GM19455 (cell line): ENCODE results near the gene SLC52A3.
"Not testable (repeated sequence)": the region's sequence is repeated elsewhere in the genome, so short reads cannot be mapped to it uniquely, and the experiment has no call there.

Experiments
- ATAC-seq: cut with Tn5 transposase; IDR thresholded peaks from one replicate; pipeline ENCODE4 v1.9.1; 2021; ENCODE audit not compliant: unreplicated experiment

The SLC52A3 gene

DNA sequence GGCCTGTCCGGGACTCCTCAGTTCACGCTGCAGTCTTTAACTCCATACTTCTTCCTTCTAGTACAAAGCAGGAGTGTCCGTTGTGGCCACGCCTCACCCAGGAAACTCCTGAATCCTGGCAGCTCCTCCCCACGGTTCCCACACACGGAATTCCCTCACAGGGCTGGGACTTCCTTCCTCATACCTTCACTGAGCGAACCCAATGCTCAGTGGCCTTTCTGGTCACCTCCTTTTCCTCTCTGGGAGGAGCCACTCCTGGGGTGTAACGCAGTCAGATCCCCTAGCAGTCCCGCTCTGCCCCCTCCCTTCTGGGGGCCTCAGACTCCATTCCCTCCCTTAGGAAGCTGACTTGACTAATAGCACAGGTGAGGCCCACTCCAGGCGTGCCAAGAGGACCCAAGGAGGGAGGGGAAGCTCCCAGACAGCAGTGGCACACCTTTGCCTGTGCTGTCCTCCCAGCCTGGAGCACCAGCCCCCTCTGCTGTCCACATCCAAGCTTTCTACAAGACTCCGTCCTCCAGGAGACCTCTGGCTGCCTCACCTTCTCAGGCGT, at the start of gene SLC52A3:
SLC52A3 (minus strand) TSS at position 75 of the 553 bp plus-strand sequence. CDS start 2,726 bp downstream, outside the sequence.
- no peak for ATAC-seq

DNA sequence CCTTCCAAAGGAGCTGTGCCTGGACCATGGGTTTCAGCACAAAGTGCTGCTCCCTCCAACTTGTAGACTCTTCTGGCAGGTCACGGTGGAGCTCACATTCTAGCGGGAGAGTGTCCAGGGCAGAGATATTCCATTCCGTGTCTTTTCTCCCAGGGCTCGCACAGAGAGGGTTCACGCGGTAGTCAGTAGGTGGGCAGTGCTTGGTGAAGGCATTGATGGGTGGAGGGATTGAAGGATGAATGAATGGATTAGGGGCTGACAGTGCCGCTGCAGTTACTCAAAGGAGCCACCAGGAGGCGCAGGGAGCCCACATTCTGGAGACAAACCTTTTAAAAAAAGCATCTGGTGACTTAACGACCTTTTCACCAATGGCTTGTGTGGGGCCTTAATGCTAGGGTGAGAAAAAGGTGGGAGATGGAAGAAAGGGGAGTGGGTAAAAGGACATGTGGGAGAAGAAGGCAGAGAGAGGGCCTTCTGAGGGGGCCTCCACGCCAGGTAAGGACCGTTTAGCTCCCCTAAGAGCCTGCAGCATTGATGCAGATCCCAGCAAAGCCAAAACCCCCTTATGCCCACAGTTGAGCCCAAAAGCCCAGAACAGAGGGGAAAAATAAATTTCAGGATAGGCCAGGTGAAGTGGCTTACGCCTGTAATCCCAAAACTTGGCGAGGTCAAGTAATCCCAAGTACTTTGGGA, 47.8 kb upstream of the SLC52A3 start:
- no peak for ATAC-seq

DNA sequence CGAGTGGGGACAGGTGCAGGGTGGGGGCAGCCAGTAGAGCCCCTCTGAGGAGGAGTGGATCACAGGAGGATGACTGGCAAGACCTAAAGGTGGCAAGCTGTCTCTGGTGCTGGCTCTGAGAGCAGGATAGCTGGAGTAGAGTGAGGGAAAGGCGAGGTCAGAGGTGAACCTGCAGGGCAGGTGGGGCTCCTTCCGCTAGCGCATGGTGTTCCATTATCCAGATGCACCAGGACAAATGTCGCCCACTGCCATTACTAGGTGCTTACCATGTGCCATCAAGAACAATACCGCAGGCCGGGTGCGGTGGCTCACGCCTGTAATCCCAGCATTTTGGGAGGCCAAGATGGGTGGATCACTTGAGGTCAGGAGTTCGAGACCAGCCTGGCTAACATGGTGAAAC, 46.9 kb upstream of the SLC52A3 start:
- ATAC-seq = no peak

DNA sequence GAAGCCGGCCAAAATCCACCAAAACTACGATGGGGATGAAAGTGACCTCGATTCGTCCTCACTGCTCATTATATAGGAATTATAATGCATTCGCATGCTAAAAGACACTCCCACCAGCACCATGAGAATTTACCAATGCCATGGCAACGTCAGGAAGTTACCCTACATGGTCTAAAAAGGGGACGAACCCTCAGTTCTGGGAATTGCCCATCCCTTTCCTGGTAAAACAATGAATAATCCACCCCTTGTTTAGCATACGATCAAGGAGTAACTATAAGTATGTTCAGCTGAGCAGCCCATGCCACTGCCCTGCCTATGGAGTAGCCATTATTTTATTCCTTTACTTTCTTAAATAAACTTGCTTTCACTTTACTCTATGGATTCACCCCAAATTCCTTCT, 45.1 kb upstream of the SLC52A3 start:
- ATAC-seq = no peak

DNA sequence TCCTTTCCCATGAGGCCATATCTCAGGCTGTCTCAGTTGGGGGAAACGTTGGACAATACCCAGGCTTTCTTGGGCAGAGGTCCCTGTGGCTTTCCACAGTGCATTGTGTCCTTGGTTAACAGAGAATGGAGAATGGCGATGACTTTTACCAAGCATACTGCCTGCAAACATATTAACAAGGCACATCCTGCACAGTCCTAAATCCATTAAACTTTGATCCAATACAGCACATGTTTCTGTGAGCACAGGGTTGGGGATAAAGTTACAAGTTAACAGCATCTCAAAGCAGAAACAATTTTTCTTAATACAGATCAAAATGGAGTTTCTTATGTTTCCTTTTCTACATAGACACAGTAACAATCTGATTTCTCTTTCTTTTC, 44.1 kb upstream of the SLC52A3 start:
- not testable (repeated sequence) for ATAC-seq

DNA sequence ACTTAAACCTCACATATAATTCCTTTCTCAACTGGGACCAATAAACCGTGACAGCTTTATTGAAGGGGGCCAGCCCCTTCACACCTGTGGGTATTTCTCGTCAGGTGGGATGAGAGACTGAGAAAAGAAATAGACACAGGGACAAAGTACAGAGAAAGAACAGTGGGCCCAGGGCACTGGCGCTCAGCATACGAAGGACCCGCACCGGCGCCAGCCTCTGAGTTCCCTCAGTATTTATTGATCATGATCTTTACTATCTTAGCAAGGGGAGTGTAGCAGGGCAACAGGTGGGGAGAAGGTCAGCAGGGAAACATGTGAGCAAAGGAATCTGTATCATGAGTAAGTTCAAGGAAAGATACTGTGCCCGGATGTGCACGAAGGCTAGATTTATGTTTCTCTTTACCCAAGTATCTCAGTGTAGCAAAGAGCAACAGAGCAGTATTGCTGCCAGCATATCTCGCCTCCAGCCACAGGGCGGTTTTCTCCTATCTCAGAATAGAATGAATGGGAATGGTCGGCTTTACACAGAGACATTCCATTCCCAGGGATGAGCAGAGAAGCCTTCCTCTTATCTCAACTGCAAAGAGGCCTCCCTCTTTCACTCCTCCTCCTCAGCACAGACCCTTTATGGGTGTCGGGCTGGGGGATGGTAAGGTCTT, 43.6 kb upstream of the SLC52A3 start:
- ATAC-seq = not testable (repeated sequence)

DNA sequence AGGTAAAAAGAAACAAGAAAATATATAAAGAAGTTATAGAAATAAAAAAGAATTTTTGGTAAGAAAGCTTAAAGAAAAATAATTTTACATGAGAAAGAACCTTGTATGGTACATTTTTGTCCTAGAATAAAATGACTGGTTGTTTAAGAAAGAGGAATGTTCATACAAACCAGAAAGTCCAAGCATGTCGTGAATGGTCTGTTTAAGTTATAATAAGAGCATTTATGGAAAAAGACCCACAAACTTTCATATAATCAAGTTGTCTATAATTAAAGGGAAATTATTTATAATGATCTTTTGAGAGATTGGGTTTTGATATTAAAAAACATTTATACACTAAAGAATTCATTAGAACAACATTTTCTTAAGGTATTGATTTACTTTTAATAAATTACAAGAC, 37.4 kb upstream of the SLC52A3 start:
- ATAC-seq = no peak

DNA sequence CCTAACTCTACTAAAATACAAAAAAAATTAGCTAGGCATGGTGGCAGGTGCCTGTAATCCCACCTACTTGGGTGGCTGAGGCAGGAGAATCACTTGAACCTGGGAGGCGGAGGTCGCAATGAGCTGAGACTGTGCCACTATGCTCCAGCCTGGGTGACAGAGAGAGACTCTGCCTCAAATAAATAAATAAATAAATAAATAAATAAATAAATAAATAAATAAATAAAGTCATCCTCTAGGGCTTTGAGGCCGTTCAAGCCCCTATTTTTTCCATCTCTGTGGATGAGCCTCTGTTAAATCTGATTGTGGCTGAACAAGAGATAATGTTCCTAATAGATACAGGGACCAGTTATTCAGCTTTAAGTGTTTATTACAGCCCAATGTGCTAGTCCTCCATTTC, 33.4 kb upstream of the SLC52A3 start:
- no peak for ATAC-seq

DNA sequence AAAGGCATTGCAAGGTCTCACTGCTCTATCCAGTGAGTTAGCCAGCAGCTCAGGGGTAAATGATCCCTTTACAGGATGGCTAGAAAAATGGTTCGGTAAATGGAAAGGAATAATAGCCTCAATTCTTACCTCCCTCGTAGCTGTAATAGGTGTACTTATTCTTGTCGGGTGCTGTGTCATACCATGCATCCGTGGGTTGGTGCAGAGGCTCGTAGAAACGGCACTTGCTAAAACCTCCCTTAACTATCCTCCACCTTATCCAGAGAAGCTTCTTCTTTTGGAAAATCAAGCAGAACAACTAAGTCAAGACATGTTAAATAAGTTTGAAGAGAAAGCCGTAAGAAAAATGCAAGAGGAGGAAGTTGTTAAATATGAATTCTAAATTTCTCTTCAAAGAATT, 31.7 kb upstream of the SLC52A3 start:
- ATAC-seq = not testable (repeated sequence)

DNA sequence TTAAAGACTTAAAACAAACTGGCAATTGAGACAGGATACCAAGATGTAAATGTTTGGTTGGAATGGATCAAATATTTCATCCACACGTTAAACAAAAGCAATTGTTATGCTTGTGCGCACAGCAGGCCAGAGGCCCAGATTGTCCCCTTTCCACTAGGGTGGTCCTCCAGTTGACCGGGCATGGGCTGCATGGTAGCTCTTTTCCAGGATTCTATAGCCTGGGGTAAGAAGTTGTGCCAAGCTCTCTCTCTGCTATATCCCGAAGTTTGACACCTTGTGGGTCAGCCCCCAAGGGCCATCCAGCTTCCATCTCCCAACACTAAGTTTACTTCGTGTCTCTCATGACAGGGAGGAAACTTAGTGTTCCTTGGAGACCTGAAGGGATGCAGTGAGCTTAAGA, 30.4 kb upstream of the SLC52A3 start:
- ATAC-seq = not testable (repeated sequence)

DNA sequence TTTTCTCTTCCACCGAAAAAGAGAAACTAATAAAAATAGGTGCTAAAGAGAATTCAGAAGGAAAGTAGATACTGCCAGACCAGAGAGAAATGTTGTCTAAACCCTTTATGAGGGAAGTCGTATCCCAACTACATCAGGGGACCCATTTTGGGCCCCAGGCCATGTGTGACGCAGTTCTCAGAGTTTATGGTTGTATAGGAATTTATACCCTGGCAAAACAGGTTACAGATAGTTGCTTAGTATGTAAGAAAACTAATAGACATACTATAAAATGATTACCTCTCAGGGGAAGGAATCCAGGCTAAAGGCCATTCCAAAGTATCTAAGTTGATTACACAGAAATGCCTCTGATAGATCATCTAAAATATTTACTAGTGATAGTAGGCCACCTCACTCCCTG, 28.6 kb upstream of the SLC52A3 start:
- no peak for ATAC-seq

DNA sequence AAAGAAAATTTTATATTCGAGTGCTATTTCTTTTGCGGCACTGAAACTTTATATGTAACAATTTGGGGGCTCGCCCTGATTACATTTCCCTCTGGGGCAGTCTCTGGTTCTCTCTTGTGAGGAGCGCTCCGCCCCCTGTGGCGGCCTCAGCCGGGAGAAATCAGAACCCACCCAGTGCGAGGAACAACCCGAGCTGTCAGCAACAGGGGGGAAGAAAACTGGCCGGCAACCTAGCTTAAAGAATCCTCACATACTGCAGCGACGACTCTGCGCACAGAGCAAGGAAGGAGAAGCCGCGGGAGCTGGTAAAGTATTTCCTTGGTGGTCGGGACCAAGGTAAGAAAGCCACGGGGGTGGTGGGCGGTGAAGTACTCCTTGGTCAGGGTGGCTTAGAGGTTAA, 23.9 kb upstream of the SLC52A3 start:
- no peak for ATAC-seq

DNA sequence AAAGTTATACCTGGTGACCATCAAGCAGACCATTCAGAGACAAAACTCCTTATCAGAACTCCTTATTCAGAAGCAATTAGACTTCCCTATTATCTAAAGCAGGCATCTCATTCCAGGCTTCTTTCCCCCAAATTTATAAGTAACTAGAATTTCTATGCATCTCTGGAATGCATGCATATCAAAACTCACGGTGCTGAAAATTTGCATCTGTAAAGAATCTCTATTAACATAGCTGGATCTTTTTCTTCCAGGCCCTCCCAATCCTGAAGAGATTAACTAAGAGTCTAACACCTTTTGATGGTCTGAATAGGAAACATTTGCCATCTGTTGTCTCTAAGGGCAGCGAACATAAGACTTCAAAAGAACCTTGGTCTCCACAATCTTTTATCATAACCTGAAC, 22.8 kb upstream of the SLC52A3 start:
- no peak for ATAC-seq

DNA sequence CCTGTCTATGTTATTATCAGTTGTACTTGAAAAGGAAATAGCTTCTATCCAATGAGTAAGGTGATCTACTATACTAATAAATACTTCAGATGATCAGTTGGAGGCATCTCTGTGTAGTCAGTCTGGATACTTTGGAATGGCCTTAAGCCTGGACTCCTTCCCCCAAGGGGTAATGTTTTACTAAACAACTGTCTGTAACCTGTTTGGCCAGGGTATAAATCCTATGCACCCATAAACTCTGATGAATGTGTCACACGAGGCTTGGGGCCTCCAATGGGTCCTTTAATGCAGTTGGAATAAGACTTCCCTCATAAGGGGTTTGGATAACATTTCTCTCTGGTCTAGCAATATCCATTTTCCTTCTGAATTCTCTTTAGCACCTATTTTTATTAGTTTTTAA, 19.5 kb upstream of the SLC52A3 start:
- ATAC-seq = no peak

DNA sequence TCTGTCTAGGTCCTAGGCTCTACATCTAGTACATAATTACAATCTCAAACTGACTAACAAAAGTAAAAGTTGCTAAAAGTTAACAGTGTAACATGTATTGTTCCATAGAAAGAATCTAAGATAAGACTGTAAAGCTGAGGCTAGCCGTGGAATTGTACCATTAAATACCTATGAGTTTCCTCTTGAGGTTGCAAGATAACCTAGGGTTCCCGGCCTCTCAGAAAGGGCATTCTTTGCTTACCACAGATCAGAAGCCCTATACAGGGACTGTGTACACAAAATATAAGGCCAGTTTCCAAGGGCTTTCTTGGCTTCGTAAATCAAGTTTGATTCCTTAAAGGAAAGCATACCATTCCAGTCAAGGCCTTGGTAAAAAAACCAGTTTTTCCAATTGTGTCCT, 11.5 kb upstream of the SLC52A3 start:
- ATAC-seq = no peak

DNA sequence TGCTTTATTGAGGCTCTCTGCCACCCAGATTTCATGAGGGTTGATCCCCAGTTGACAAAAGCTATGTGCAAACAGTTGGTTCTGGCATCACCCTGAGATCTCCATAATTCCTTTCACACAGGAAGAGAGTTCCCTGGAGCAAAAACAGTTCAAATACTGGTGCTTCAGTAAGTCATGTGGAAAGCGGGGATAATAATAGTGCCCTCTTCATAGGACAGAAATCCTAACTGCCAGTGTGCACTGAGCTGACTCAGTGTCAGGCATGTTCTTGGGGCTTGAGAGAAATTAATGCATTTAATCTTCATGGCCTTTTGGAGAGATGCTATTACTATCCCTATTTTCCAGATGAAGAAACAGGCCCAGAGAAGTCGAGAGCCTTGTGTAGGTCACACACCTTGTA, 7.9 kb upstream of the SLC52A3 start:
- no peak for ATAC-seq

DNA sequence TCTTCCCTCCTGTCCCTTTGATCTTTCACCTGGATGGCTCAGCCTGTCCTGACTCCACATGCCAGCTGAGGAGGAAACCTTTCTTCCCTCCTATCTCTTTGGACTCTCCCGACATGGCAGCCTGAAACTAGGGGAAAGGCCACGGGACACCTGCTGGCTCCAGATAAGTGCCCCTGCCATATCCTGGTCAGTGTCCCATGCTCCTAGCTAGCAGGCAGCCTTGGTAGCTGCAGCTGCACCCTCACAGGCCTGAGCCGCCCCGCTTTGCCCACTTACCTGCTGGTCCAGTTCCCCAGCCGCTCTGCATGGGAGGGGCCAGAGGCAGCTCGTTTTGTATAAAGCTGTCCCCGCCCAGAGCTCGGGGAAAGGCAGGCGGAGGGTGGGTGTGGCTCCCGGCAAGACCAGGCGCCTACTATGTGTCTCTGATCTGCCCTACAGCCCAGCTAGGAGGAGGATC, 7.4 kb upstream of the SLC52A3 start:
- no peak for ATAC-seq

DNA sequence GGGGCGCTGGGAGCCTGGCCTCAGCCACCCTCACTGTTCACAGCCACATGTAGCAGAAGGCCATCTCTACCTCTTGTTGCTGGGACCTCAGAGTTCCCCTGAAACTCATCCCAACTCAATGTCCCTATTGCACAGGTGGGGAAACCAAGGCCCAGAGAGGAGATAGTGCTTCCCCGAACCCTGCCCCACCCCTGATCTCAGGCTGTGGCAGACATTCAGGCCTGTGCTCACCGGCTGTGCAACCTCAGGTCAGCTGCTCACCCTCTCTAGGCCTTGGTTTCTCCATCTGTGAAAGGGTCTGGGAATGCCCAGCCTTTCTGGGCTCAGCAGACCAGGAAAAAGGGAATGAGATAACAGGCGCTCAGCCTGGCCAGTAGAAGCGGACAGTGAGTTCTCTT, 6.4 kb upstream of the SLC52A3 start:
- ATAC-seq = no peak

DNA sequence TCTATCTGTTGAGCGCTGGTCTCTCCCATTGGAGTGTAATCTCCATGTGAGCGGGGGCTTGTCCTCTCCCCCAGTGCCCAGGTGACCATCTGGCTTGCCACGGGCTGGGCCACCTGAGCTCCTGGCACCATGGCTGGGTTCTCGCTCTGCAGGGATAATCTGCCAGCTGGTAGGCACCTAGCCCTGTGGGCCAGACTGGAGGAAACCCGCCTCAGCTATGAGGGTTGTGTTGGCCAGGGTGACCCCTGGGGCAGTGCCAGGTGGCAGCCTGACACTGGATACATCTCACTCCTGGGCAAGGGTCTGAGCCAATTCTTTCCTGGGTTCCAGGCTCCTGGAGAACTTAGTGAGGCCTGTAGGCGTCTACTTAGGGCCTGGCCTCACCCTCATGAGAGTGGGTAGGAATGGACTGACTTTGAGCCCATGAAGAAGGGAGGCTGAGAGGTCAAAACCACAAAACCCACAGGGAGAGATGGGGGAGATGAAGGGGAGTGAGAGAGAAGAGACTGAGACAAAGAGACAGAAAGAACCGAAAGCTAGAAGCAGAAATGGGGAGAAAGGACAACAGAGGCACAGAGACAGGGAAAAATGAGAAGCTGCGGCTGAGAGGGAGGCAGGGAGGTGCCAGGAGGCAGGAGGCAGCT, 5.8 kb upstream of the SLC52A3 start:
- ATAC-seq = no peak

DNA sequence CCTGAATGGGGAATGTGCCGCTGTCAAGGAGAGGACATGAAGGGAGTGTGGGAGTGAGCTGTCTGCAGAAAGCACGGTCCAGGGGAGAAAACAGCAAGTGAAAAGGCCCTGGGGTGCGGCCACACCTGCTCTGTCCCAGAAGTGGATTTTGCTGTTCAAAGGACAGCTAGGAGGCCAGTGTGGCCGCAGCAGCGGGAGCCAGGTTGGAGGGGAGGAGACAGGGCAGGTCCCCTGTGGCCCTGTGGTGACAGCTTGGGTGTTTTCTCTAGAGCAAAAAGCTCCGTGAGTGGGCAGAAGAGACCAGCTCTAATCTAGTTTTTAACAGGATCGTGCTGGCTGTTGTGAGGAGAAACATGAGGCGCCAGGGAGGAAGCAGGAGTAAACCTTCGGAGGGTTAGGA, 4.5 kb upstream of the SLC52A3 start:
- no peak for ATAC-seq

DNA sequence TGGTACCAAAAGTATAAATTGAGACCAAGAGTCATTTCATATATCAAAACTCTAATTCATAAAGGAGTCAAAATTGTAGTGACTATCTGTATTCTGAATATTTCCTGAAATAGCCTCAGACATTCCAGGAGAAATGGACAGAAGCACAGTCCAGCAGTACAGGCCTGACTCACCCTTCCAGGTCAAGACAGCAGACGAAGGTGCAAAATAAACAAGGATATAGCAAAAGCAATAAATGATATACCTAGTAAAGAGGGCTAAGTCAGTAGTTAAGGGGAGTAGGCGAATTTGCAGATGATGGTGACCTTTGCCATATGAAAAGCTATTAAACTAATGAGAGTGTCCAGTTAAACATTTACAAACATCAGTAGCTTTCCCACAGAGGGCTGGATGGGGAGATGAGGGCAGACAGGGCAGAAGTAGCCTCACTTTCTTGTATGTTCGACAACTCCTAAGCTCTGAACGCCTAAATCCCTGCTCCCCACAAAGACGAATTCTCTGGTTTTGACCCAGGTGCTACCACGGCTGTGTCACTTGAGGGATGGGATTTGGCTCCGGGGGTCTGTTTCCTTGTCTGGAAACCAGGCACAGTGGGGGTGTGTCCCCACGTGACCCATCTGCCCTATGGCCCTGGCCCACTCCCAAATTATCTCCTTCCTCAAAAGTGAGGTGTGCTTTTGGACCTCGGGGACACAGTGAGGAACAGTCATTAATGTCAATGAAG, 3.6 kb upstream of the SLC52A3 start:
- ATAC-seq = no peak
